C4-2B (cell line): ENCODE measurements around the gene SYNGR3.
"Not testable (repeated sequence)": the region's sequence is repeated elsewhere in the genome, so short reads cannot be mapped to it uniquely, and the experiment has no call there.

Experiments
- ZFX ChIP-seq: fragments of 450-650 bp; IDR thresholded peaks from 2 replicates; pipeline ENCODE4 v1.6.1; 2017
- TF ChIP-seq, protein P1 (sequence below): fragments of 450-650 bp; conservative IDR thresholded peaks from 2 replicates; pipeline ENCODE4 v1.5.1; 2017; ENCODE audit warnings: mild to moderate bottlenecking

DNA sequence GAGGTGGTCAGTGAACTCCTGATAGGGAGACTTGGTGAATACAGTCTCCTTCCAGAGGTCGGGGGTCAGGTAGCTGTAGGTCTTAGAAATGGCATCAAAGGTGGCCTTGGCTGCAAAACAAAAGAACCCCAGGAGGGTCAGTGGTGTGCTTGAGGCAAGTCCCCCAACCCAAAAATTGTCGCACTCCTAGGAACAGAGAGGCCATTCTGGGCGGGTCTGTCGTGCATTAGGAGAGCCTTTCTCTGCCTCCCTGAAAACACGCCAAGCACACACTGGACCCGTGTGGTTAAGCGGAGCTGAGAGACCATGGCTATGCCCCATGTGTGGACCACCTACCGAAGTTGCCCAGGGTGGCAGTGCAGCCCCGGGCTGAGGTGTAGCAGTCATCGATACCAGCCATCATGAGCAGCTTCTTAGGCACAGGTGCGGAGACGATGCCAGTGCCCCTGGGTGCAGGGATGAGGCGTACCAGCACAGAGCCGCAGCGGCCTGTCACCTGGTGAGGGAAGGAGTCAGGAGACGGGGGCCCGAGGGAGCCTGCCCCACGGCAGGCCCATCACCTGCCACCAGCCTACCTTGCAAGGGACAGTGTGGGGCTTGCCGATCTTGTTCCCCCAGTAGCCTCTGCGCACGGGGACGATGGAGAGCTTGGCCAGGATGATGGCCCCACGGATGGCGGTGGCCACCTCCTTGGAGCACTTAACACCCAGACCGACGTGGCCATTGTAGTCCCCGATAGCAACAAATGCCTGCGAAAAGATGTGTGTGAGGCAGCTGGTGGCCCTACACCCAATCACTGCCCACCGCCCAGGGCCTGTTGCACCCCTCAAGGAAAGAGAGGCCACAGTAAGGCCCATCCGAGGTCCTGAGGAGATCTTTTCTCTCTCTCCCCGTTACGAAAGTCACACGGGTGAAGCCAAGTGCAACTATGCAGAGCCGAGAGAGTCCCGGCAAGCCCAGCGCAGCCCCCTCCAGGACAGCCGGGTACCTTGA lies 27.3 kb upstream of the SYNGR3 start:
- TF ChIP-seq, protein P1, sequence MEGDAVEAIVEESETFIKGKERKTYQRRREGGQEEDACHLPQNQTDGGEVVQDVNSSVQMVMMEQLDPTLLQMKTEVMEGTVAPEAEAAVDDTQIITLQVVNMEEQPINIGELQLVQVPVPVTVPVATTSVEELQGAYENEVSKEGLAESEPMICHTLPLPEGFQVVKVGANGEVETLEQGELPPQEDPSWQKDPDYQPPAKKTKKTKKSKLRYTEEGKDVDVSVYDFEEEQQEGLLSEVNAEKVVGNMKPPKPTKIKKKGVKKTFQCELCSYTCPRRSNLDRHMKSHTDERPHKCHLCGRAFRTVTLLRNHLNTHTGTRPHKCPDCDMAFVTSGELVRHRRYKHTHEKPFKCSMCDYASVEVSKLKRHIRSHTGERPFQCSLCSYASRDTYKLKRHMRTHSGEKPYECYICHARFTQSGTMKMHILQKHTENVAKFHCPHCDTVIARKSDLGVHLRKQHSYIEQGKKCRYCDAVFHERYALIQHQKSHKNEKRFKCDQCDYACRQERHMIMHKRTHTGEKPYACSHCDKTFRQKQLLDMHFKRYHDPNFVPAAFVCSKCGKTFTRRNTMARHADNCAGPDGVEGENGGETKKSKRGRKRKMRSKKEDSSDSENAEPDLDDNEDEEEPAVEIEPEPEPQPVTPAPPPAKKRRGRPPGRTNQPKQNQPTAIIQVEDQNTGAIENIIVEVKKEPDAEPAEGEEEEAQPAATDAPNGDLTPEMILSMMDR = not testable (repeated sequence)
- TF ChIP-seq ZFX = not testable (repeated sequence)
